Progenitor cell of endocrine pancreas (in vitro differentiated cells): ENCODE measurements around the gene PRR5L. TPM values are rescaled to one million over a fixed set of nuclear protein-coding genes. Genes with fewer than 3 reads are reported as not detected.

Source experiments
- DNase-seq: peaks from one replicate; pipeline ENCODE4 v3.0.0; 2021; ENCODE audit warnings: low spot score; ENCODE audit not compliant: unreplicated experiment
- H3K27ac Mint-ChIP-seq: 2 replicates; pipeline ENCODE4 v1.8.0; 2021; ENCODE audit warnings: mild to moderate bottlenecking, moderate library complexity, mixed read lengths
- H3K27me3 Mint-ChIP-seq: 2 replicates; pipeline ENCODE4 v1.8.0; 2021; ENCODE audit warnings: mixed read lengths
- H3K36me3 Mint-ChIP-seq: 2 replicates; pipeline ENCODE4 v1.8.0; 2022; ENCODE audit warnings: mixed read lengths; ENCODE audit not compliant: insufficient read depth
- H3K4me1 Mint-ChIP-seq: 2 replicates; pipeline ENCODE4 v1.8.0; 2021; ENCODE audit warnings: low read depth, mixed read lengths
- H3K4me3 Mint-ChIP-seq: 2 replicates; pipeline ENCODE4 v1.8.0; 2021; ENCODE audit warnings: low read depth, mild to moderate bottlenecking, moderate library complexity, mixed read lengths
- H3K9me3 Mint-ChIP-seq: 2 replicates; pipeline ENCODE4 v1.8.0; 2021; ENCODE audit warnings: low read depth, mixed read lengths
- CTCF ChIP-seq: fragments of 200-600 bp; sonication (generic); IDR thresholded peaks from one replicate; pipeline ENCODE4 v1.5.0; 2021; ENCODE audit warnings: antibody characterized with exemption, mild to moderate bottlenecking; ENCODE audit not compliant: unreplicated experiment
- total RNA-seq: library from RNA; stranded (reverse); gene quantifications from 2 replicates; pipeline ENCODE4 v1.2.1, GENCODE V29; 2021

The PRR5L gene
- total RNA-seq, 1 donor from 2014 or later, result 1.7 TPM

- H3K9me3 Mint-ChIP-seq, result no peaks in the 10 kb centered on the region
- H3K27ac Mint-ChIP-seq, result no peak overlapping the region
- H3K27me3 Mint-ChIP-seq, result no peaks in the 10 kb centered on the region
- H3K4me3 Mint-ChIP-seq, result no peak overlapping the region
- no peak for TF ChIP-seq CTCF
- H3K4me1 Mint-ChIP-seq, result no peaks in the 10 kb centered on the region
- DNase-seq, result no peak
- H3K36me3 Mint-ChIP-seq, result peaks cover 24% of the 10 kb centered on the region
Measured at GRCh38 chr11:36488096-36488495, 192.0 kb downstream of the PRR5L start.

GRCh38 chr11:36490026-36490806 lies 194.1 kb downstream of the PRR5L start:
- TF ChIP-seq CTCF, result no peak
- no peak overlapping the region for H3K4me3 Mint-ChIP-seq
- no peak for DNase-seq
- peaks cover 16% of the 10 kb centered on the region for H3K36me3 Mint-ChIP-seq
- H3K27ac Mint-ChIP-seq, result no peak overlapping the region
- H3K27me3 Mint-ChIP-seq, result no peaks in the 10 kb centered on the region
- H3K9me3 Mint-ChIP-seq, result no peaks in the 10 kb centered on the region
- no peaks in the 10 kb centered on the region for H3K4me1 Mint-ChIP-seq

- H3K27ac Mint-ChIP-seq, result no peak overlapping the region
- DNase-seq, result no peak
- TF ChIP-seq CTCF, result peak; percentile 79
- no peaks in the 10 kb centered on the region for H3K27me3 Mint-ChIP-seq
- H3K36me3 Mint-ChIP-seq, result peaks cover 20% of the 10 kb centered on the region
- H3K4me3 Mint-ChIP-seq, result no peak overlapping the region
- no peaks in the 10 kb centered on the region for H3K9me3 Mint-ChIP-seq
- H3K4me1 Mint-ChIP-seq, result no peaks in the 10 kb centered on the region
Measured at GRCh38 chr11:36492724-36493304, 196.7 kb downstream of the PRR5L start.

- H3K27ac Mint-ChIP-seq, result no peak overlapping the region
- no peak overlapping the region for H3K4me3 Mint-ChIP-seq
- H3K9me3 Mint-ChIP-seq, result no peaks in the 10 kb centered on the region
- H3K36me3 Mint-ChIP-seq, result peaks cover 20% of the 10 kb centered on the region
- no peaks in the 10 kb centered on the region for H3K27me3 Mint-ChIP-seq
- no peak for TF ChIP-seq CTCF
- no peak for DNase-seq
- no peaks in the 10 kb centered on the region for H3K4me1 Mint-ChIP-seq
Measured at GRCh38 chr11:36493332-36493731, 197.2 kb downstream of the PRR5L start.

GRCh38 chr11:36498721-36499120 lies 202.6 kb downstream of the PRR5L start:
- no peak overlapping the region for H3K4me3 Mint-ChIP-seq
- H3K9me3 Mint-ChIP-seq, result no peaks in the 10 kb centered on the region
- peaks cover 16% of the 10 kb centered on the region for H3K36me3 Mint-ChIP-seq
- peaks cover 3% of the 10 kb centered on the region for H3K4me1 Mint-ChIP-seq
- H3K27ac Mint-ChIP-seq, result no peak overlapping the region
- DNase-seq, result no peak
- H3K27me3 Mint-ChIP-seq, result no peaks in the 10 kb centered on the region
- TF ChIP-seq CTCF, result no peak
